Measurements from ENCODE around the gene PARP8. TPM values are rescaled to one million over a fixed set of nuclear protein-coding genes. Genes with fewer than 3 reads are reported as not detected.

The PARP8 gene
- total RNA-seq, 1 donor from 2014 or later, result 48.4 TPM

DNA sequence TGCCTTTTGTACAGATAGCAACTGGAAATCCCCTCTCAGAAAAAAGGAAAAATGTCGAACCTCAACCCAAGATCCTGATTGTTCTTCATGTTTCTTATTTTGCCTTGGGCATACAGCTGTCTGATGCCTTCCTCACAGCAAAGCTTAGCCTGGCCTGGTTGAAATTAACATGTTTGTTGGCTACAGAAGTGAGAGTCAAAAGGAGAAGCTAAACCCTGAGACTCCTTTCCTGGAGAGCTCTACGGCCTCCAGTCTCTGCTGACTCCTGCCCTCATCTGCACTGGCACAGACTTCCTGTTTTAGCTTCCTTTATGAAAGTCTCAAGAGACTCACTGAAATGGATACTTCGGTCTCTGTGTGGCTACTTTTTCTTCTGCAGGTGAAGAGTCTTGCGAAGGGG lies 186.7 kb downstream of the PARP8 start:
- Histone ChIP-seq H3K4me1 (no peaks in the 10 kb centered on the region), H3K36me3 (no peaks in the 10 kb centered on the region), H3K27ac (no peak overlapping the region), H3K27me3 (no peaks in the 10 kb centered on the region), H3K9me3 (no peaks in the 10 kb centered on the region), H3K4me3 (no peak overlapping the region)
- TF ChIP-seq, protein P1, sequence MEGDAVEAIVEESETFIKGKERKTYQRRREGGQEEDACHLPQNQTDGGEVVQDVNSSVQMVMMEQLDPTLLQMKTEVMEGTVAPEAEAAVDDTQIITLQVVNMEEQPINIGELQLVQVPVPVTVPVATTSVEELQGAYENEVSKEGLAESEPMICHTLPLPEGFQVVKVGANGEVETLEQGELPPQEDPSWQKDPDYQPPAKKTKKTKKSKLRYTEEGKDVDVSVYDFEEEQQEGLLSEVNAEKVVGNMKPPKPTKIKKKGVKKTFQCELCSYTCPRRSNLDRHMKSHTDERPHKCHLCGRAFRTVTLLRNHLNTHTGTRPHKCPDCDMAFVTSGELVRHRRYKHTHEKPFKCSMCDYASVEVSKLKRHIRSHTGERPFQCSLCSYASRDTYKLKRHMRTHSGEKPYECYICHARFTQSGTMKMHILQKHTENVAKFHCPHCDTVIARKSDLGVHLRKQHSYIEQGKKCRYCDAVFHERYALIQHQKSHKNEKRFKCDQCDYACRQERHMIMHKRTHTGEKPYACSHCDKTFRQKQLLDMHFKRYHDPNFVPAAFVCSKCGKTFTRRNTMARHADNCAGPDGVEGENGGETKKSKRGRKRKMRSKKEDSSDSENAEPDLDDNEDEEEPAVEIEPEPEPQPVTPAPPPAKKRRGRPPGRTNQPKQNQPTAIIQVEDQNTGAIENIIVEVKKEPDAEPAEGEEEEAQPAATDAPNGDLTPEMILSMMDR (IDR thresholded peaks at IDR 0.05), result no peak
- TF ChIP-seq POLR2AphosphoS5 (IDR thresholded peaks at IDR 0.05; ENCODE audit: insufficient read depth in 1 of 2, low read depth in 1 of 2), result no peak
- TF ChIP-seq POLR2A (IDR thresholded peaks at IDR 0.05), result no peak
- DNase-seq (ENCODE audit: extremely low spot score in 2 of 2), result no peak
- intact Hi-C loops (cut with DNase I), result no loop called here

DNA sequence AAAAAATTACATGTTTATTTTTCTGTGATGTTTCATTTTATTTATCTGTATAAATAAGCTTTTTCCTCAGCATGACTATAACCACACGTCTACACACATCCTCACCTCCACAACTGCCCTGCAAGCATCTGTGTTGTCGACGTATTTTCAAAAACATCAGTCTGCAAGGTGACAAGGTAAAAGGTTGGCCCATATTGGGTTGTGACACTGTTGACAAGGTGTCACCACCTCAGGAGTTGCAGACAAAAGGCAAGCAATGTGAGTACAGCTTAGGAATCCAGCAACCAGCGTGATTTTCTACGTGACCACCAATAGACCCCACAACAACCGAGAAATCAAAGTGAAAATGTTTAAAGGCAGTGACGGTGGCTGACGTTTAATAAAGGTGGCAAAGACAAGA lies 187.6 kb downstream of the PARP8 start:
- Histone ChIP-seq H3K4me1 (no peaks in the 10 kb centered on the region), H3K36me3 (no peaks in the 10 kb centered on the region), H3K27me3 (no peaks in the 10 kb centered on the region), H3K27ac (no peak overlapping the region), H3K9me3 (no peaks in the 10 kb centered on the region), H3K4me3 (no peak overlapping the region)
- DNase-seq (ENCODE audit: extremely low spot score in 2 of 2), result no peak
- intact Hi-C loops (cut with DNase I), result no loop called here
- no peak for TF ChIP-seq POLR2AphosphoS5 (IDR thresholded peaks at IDR 0.05; ENCODE audit: insufficient read depth in 1 of 2, low read depth in 1 of 2)
- TF ChIP-seq, protein P1 (IDR thresholded peaks at IDR 0.05), result no peak

DNA sequence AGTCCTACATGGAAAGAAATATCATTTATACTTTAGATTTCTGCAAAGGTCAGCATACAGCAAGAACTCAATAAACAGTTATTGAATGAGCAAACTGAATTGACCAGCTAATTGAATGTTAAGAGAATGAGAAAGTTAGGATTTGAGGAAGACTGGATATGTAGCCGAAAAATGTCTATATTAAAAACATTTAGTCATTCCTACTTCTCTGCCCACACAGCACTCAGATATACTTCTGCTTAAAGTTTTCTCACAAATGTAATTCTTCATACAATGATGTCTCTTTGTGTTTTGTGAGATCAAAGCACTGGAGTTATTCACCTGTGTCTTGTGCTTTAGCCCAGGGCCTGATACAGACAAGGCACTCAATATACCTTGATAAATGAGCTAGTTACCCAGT lies 188.6 kb downstream of the PARP8 start:
- Histone ChIP-seq H3K36me3 (no peaks in the 10 kb centered on the region), H3K9me3 (no peaks in the 10 kb centered on the region), H3K27me3 (no peaks in the 10 kb centered on the region), H3K27ac (no peak overlapping the region), H3K4me3 (no peak overlapping the region), H3K4me1 (no peaks in the 10 kb centered on the region)
- TF ChIP-seq POLR2AphosphoS5 (IDR thresholded peaks at IDR 0.05; ENCODE audit: insufficient read depth in 1 of 2, low read depth in 1 of 2) (no peak), POLR2A (IDR thresholded peaks at IDR 0.05) (no peak)
- TF ChIP-seq, protein P1 (IDR thresholded peaks at IDR 0.05), result no peak
- intact Hi-C loops (cut with DNase I), result no loop called here
- no peak for DNase-seq (ENCODE audit: extremely low spot score in 2 of 2)

DNA sequence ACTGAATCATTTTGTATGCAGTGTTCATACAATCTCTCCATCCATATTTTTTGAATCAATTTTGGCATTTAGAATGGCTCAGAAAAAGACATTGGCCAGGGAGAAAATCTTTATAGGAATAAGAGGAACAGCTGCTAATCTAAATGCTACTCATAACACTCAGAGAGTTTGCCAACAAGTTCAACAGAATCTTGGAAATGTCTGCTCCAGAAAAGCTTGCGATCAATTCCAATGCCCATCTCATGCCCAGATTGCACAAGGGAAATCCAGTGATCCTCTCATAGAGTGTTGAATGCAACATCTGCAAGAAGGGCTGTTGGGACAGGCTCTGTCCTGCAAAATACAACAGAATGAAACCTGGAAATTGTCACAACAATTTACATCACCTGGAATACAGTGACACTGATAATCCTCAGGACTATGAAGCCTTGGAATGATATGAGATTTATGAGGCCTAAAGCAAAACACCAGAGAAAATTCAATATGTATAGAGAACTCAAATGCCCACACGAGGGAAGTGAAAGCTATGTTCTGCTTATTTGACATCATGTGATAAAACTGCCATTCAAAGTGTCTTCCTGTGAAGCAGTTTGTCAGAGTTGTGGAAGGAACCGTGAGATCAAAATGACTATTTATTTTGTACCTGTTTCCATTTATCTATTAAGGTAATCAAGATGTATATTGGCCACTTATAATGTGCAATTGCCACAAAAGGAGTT lies 190.1 kb downstream of the PARP8 start:
- Histone ChIP-seq H3K4me1 (no peaks in the 10 kb centered on the region), H3K36me3 (no peaks in the 10 kb centered on the region), H3K4me3 (no peak overlapping the region), H3K9me3 (no peaks in the 10 kb centered on the region), H3K27me3 (no peaks in the 10 kb centered on the region), H3K27ac (no peak overlapping the region)
- intact Hi-C loops (cut with DNase I), result no loop called here
- no peak for DNase-seq (ENCODE audit: extremely low spot score in 2 of 2)
- TF ChIP-seq POLR2A (IDR thresholded peaks at IDR 0.05), result no peak
- TF ChIP-seq POLR2AphosphoS5 (IDR thresholded peaks at IDR 0.05; ENCODE audit: insufficient read depth in 1 of 2, low read depth in 1 of 2), result no peak
- TF ChIP-seq, protein P1 (IDR thresholded peaks at IDR 0.05), result no peak

DNA sequence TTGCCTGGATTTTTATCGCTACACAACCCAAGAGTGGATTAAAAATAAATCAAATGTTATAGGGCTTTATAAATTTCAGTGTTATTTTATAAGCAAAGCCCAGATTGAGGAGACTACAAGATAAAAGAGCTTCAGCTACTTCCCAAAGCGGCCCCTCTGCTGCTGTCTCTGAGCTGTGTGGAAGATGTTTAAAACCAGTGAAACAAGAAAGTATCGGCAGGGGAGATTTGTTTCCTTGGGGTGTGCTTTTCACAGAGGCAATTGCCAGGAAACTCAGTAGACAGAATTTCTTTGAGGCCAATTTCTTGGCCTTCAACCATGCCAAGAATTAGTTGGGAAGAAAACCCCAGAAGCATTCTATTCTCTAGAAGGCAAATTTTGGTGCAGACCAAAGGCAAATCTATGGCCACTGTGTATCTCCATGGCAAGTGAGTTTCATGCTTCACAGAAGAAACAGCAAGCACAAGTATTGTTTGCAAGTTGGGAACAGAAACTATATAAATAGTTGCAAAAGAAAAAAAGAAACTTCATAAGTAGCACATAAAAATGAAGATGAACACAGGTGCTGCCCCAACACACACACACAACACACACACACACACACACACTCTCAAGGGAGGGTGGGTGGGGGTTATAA lies 197.2 kb downstream of the PARP8 start:
- DNase-seq (ENCODE audit: extremely low spot score in 2 of 2), result no peak
- TF ChIP-seq, protein P1 (IDR thresholded peaks at IDR 0.05), result no peak
- H3K27me3 ChIP-seq, result no peaks in the 10 kb centered on the region
- H3K4me1 ChIP-seq, result no peaks in the 10 kb centered on the region
- no peaks in the 10 kb centered on the region for H3K36me3 ChIP-seq
- no peaks in the 10 kb centered on the region for H3K9me3 ChIP-seq
- intact Hi-C loops (cut with DNase I), result no loop called here
- no peak overlapping the region for H3K4me3 ChIP-seq
- no peak overlapping the region for H3K27ac ChIP-seq
